ENCODE results near the gene PDHA1.

The PDHA1 gene

DNA sequence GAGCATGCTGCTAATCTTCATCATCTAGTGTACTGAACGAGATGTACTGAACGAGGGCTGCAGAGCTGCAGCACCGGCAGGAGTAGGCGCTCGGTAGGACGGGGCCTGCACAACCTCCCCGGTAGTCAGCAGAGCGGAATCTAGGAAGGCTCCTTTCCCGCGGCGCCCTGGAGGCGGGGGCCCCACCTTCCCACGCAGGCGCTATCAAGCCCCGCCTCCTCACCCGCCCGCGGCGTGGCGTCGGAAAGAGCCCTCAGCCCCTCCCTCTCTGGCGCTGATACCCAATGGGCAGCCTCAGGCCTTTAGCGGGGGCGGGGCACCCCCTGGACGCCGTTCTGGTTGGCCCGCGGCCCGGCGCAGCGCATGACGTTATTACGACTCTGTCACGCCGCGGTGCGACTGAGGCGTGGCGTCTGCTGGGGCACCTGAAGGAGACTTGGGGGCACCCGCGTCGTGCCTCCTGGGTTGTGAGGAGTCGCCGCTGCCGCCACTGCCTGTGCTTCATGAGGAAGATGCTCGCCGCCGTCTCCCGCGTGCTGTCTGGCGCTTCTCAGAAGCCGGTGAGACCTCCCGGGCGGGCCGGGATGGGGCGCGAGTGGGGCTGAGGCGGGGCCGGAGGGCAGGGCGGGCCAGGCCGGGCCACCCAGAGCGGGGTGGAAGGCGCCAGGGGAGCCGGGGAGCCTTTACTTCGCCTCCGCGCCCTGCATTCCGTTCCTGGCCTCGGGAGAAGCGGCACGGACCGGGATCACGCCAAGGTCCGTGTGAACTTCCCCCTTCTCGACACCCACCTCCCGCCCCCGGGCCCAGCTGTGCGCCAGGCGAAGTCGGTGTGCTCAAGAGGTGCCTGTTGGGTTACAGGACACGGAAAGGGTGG is at the start of gene PDHA1:
TSS of gene PDHA1 (plus strand) at position 393 of the 874 bp plus-strand sequence. CDS start at position 504, 111 bp downstream.
- peaks cover 10% of the 10 kb centered on the region for H3K36me3 ChIP-seq (ENCODE audit: control insufficient read depth, low read length)
- peak within 1 kb of the TSS; percentile 19 for H3K27ac ChIP-seq (ENCODE audit: low read depth, low read length)
- H3K4me3 ChIP-seq (ENCODE audit: low read length): peak within 1 kb of the TSS; percentile 76
- no peaks in the 10 kb centered on the region; the same call in 1 of the 2 replicates for H4K20me1 ChIP-seq (ENCODE audit: control insufficient read depth, insufficient read depth, low read depth, low read length)
- H3F3A ChIP-seq (ENCODE audit: control insufficient read depth, insufficient read depth): no peaks in the 10 kb centered on the region
- H3K9me2 ChIP-seq (replicated peaks; ENCODE audit: control insufficient read depth, low read length): no peaks in the 10 kb centered on the region
- H3K4me2 ChIP-seq (ENCODE audit: low read length): peak within 1 kb of the TSS; percentile 61
- peaks cover 48% of the 10 kb centered on the region for H3K79me2 ChIP-seq (ENCODE audit: control insufficient read depth, low read length)
- no peak for TF ChIP-seq EZH2phosphoT487 (IDR thresholded peaks at IDR 0.05; ENCODE audit: borderline replicate concordance, low read length)
- TF ChIP-seq, protein P1, sequence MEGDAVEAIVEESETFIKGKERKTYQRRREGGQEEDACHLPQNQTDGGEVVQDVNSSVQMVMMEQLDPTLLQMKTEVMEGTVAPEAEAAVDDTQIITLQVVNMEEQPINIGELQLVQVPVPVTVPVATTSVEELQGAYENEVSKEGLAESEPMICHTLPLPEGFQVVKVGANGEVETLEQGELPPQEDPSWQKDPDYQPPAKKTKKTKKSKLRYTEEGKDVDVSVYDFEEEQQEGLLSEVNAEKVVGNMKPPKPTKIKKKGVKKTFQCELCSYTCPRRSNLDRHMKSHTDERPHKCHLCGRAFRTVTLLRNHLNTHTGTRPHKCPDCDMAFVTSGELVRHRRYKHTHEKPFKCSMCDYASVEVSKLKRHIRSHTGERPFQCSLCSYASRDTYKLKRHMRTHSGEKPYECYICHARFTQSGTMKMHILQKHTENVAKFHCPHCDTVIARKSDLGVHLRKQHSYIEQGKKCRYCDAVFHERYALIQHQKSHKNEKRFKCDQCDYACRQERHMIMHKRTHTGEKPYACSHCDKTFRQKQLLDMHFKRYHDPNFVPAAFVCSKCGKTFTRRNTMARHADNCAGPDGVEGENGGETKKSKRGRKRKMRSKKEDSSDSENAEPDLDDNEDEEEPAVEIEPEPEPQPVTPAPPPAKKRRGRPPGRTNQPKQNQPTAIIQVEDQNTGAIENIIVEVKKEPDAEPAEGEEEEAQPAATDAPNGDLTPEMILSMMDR (IDR thresholded peaks at IDR 0.05; ENCODE audit: low read depth, low read length, poor library complexity, severe bottlenecking): no peak
- peaks cover 26% of the 10 kb centered on the region for H3K4me1 ChIP-seq (ENCODE audit: control insufficient read depth, low read length)
- no peaks in the 10 kb centered on the region for H3K27me3 ChIP-seq (ENCODE audit: control insufficient read depth, low read length)
- no peaks in the 10 kb centered on the region for H3K9me3 ChIP-seq (ENCODE audit: control insufficient read depth, insufficient read depth, low read length)

DNA sequence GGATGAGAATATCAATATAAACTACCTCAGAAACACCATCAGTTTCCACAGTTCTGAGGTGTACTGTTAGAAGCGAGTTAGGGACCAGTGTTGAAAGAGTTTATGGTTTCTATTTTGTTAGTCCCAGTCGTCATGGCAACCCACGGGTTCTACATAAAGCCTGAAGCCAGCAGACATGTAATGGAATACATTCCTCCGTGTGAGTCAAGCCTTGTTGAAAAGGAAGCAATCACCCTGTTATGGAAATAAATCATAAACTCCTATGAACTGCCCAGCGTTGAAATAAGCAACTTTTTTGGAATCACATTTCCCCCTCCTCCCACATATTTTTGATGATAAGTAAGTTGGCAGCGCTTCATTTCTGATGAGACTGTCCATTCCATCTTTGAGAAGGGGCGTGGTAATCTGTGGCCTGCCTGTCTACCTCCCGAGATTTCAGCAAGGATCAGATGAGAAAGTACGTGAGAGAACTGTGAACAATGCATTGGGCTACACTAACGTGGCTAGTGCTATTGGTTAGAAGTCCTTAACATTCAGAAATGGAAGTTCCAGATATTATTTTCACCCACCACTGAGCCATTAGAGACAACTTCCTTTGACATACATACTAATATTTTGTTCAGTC is 40.4 kb upstream of the PDHA1 start:
- TF ChIP-seq EZH2phosphoT487 (IDR thresholded peaks at IDR 0.05; ENCODE audit: borderline replicate concordance, low read length): no peak
- TF ChIP-seq, protein P1 (IDR thresholded peaks at IDR 0.05; ENCODE audit: low read depth, low read length, poor library complexity, severe bottlenecking): no peak
- H3K27me3 ChIP-seq (ENCODE audit: control insufficient read depth, low read length): no peaks in the 10 kb centered on the region
- H3K27ac ChIP-seq (ENCODE audit: low read depth, low read length): no peak overlapping the region
- H3K4me2 ChIP-seq (ENCODE audit: low read length): no peak overlapping the region
- no peak overlapping the region for H3K4me3 ChIP-seq (ENCODE audit: low read length)
- H3F3A ChIP-seq (ENCODE audit: control insufficient read depth, insufficient read depth): no peaks in the 10 kb centered on the region
- no peaks in the 10 kb centered on the region for H3K9me3 ChIP-seq (ENCODE audit: control insufficient read depth, insufficient read depth, low read length)
- no peaks in the 10 kb centered on the region for H4K20me1 ChIP-seq (ENCODE audit: control insufficient read depth, insufficient read depth, low read depth, low read length)
- H3K4me1 ChIP-seq (ENCODE audit: control insufficient read depth, low read length): no peaks in the 10 kb centered on the region
- no peaks in the 10 kb centered on the region for H3K79me2 ChIP-seq (ENCODE audit: control insufficient read depth, low read length)
- no peaks in the 10 kb centered on the region for H3K36me3 ChIP-seq (ENCODE audit: control insufficient read depth, low read length)
- H3K9me2 ChIP-seq (replicated peaks; ENCODE audit: control insufficient read depth, low read length): no peaks in the 10 kb centered on the region

DNA sequence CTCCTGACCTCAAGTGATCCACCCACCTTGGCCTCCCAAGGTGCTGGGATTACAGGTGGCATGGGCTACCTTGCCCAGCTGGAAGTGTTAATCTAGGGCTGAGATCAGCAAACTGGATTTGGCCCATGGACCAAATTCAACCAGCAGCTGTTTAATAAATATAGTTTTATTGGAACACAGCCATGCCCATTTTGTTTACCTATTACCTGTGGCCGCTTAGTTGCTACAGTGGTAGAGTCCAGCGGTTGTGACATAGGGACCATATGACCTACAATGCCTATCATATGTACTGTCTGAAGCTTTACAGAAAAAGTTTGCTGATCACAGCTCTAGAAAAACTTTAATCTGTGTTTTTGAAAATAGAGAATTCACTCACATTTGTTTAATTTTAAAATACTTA is 17.2 kb upstream of the PDHA1 start:
- Histone ChIP-seq H3K9me2 (replicated peaks; ENCODE audit: control insufficient read depth, low read length) (no peaks in the 10 kb centered on the region), H3K4me1 (ENCODE audit: control insufficient read depth, low read length) (no peaks in the 10 kb centered on the region), H3K4me2 (ENCODE audit: low read length) (no peak overlapping the region), H3K9me3 (ENCODE audit: control insufficient read depth, insufficient read depth, low read length) (no peaks in the 10 kb centered on the region), H3K27me3 (ENCODE audit: control insufficient read depth, low read length) (no peaks in the 10 kb centered on the region), H3K79me2 (ENCODE audit: control insufficient read depth, low read length) (no peaks in the 10 kb centered on the region), H4K20me1 (ENCODE audit: control insufficient read depth, insufficient read depth, low read depth, low read length) (no peaks in the 10 kb centered on the region), H3K27ac (ENCODE audit: low read depth, low read length) (no peak overlapping the region), H3K36me3 (ENCODE audit: control insufficient read depth, low read length) (no peaks in the 10 kb centered on the region), H3K4me3 (ENCODE audit: low read length) (no peak overlapping the region), H3F3A (ENCODE audit: control insufficient read depth, insufficient read depth) (no peaks in the 10 kb centered on the region)
- TF ChIP-seq, protein P1 (IDR thresholded peaks at IDR 0.05; ENCODE audit: low read depth, low read length, poor library complexity, severe bottlenecking): no peak
